MCF 10A (cell line): ENCODE results near the gene PTX4. TPM values are rescaled to one million over a fixed set of nuclear protein-coding genes. Genes with fewer than 3 reads are reported as not detected.

Experiments
- BruUV-seq: library from RNA; stranded (reverse); fragments of 400-500 nt; replicated peaks from 2 replicates; lab custom pipeline; 2021; lab: Mats Ljungman, UMichigan
- CTCF ChIA-PET: fragments of 300-600 bp; sonication (Branson Sonifier 250); formaldehyde crosslinking; extraction: SDS; loops from one replicate; lab custom pipeline; 2021; ENCODE audit warnings: antibody characterized with exemption, inconsistent platforms; lab: Yijun Ruan, JAX
- POLR2A ChIA-PET: fragments of 300-600, 350-650 bp; sonication (Branson Sonifier 250); formaldehyde crosslinking; extraction: SDS; loops from one replicate; lab custom pipeline; 2020; ENCODE audit warnings: antibody characterized with exemption, inconsistent platforms; lab: Yijun Ruan, JAX
- DNase-seq: peaks from one replicate; pipeline ENCODE4 v3.0.0-alpha.2; 2018; ENCODE audit not compliant: unreplicated experiment
- H3K27ac Mint-ChIP-seq: one replicate; pipeline ENCODE4 v1.8.0; 2022; ENCODE audit warnings: mild to moderate bottlenecking, low read depth, mixed read lengths; ENCODE audit not compliant: unreplicated experiment
- H3K27me3 Mint-ChIP-seq: one replicate; pipeline ENCODE4 v1.8.0; 2022; ENCODE audit warnings: mixed read lengths; ENCODE audit not compliant: insufficient read depth, unreplicated experiment
- H3K36me3 Mint-ChIP-seq: one replicate; pipeline ENCODE4 v1.8.0; 2022; ENCODE audit warnings: mild to moderate bottlenecking, moderate library complexity, mixed read lengths; ENCODE audit not compliant: insufficient read depth, unreplicated experiment
- H3K4me1 Mint-ChIP-seq: one replicate; pipeline ENCODE4 v1.8.0; 2022; ENCODE audit warnings: mixed read lengths; ENCODE audit not compliant: insufficient read depth, unreplicated experiment
- H3K4me3 Mint-ChIP-seq: one replicate; pipeline ENCODE4 v1.8.0; 2022; ENCODE audit warnings: mild to moderate bottlenecking, moderate library complexity, mixed read lengths; ENCODE audit not compliant: unreplicated experiment
- H3K9me3 Mint-ChIP-seq: one replicate; pipeline ENCODE4 v1.8.0; 2022; ENCODE audit warnings: mixed read lengths; ENCODE audit not compliant: unreplicated experiment
- intact Hi-C: fragments of 100-400 bp; cut with micrococcal nuclease; formaldehyde crosslinking; loops from 2 replicates; pipeline ENCODE4 v1.14.1; 2022
- total RNA-seq: library from RNA; stranded (reverse); gene quantifications from 2 replicates; pipeline ENCODE4 v1.2.3, GENCODE V29; 2022
- TF ChIP-seq, protein P1 (sequence below): fragments of 200-600 bp; IDR thresholded peaks from one replicate; pipeline ENCODE4 v1.8.0; 2022; ENCODE audit warnings: antibody characterized with exemption, mild to moderate bottlenecking; ENCODE audit not compliant: unreplicated experiment

PTX4 gene
- total RNA-seq, 1 experiment from 2014 or later: not detected

DNA sequence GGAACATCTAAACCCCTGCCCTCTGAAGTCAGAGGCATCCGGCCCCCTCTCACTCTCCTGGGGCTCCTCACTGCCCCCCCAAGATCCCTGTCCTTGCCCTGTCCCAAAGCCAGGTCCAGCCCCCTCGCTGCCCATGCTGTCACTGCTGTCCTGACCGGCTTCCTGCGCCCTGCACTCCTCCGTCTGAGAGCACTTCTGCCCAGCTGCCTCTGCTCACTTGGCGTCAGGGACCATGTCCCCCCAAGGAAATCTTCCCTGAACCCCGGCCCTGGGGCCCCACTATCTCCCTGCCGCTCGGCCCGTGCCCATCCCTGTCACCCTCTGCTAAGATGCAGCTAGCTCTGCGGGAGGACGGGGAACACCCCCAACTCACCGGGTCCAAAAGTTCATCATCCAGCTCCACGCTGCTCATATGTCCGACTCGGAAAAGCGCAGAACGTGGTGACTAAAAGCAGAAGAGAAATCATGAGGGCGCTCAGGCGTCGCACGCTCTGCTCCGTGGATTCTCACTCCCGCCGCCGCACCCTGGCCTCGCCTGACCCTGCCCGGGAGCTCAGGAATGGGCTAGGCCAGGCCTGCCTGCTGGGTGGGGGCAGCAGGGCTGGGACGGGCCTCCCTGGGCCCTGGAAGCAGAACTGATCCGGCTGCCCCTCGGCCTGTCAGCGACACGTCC, 23.7 kb downstream of the PTX4 start:
- TF ChIP-seq, protein P1, sequence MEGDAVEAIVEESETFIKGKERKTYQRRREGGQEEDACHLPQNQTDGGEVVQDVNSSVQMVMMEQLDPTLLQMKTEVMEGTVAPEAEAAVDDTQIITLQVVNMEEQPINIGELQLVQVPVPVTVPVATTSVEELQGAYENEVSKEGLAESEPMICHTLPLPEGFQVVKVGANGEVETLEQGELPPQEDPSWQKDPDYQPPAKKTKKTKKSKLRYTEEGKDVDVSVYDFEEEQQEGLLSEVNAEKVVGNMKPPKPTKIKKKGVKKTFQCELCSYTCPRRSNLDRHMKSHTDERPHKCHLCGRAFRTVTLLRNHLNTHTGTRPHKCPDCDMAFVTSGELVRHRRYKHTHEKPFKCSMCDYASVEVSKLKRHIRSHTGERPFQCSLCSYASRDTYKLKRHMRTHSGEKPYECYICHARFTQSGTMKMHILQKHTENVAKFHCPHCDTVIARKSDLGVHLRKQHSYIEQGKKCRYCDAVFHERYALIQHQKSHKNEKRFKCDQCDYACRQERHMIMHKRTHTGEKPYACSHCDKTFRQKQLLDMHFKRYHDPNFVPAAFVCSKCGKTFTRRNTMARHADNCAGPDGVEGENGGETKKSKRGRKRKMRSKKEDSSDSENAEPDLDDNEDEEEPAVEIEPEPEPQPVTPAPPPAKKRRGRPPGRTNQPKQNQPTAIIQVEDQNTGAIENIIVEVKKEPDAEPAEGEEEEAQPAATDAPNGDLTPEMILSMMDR: no peak
- ChIA-PET CTCF (interaction anchor here (0.6 kb wide), 1 partner anchor 124 kb away, joined by 3 read pairs; no protein-coding TSS in a partner anchor), POLR2A (no interaction called here)
- no peaks in the 10 kb centered on the region for H3K9me3 Mint-ChIP-seq
- H3K36me3 Mint-ChIP-seq: peaks cover 34% of the 10 kb centered on the region
- no peak for DNase-seq
- peaks cover 10% of the 10 kb centered on the region for H3K4me1 Mint-ChIP-seq
- H3K27ac Mint-ChIP-seq: no peak overlapping the region
- BruUV-seq: no TSS peak
- H3K4me3 Mint-ChIP-seq: no peak overlapping the region
- intact Hi-C loops: no loop called here
- no peaks in the 10 kb centered on the region for H3K27me3 Mint-ChIP-seq

DNA sequence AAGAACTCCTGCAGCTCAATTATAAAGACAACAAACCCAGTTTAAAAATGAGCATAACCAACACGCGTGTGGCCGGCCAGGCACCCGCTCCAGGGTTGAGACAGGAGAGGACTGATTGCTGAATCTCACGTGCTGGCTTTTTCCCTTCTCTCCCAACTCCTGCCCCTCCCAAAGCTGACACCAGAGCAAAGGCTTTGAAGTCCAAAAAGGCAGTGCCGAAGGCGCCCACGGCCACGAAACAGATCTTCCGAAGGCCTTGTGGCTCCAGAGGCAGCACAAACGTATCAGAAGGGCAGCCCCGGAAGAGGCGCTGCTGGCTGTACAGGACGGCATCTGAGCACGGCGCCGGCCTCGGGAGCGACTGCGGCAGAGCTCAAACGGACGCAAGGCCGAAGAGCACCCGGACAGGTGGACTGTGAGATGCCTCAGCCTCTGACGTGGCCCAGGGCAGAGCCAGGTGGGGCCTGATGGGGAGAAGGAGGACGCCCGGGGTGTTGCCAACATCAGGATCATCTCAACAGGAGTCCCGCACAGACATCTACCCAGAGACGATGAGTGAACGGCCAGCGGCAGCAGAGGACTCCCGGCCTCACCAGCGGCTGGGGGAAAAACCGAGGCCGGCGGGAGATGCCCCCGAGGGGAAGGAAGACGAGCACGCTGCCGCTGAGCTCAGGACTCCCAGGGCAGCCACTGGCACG, 24.4 kb downstream of the PTX4 start:
- BruUV-seq: no TSS peak
- CTCF ChIA-PET: interaction anchor here (0.6 kb wide), 1 partner anchor 124 kb away, joined by 3 read pairs; no protein-coding TSS in a partner anchor
- Mint-ChIP-seq H3K4me3 (no peak overlapping the region), H3K9me3 (no peaks in the 10 kb centered on the region), H3K36me3 (peaks cover 34% of the 10 kb centered on the region), H3K27me3 (no peaks in the 10 kb centered on the region), H3K4me1 (peaks cover 10% of the 10 kb centered on the region), H3K27ac (no peak overlapping the region)
- TF ChIP-seq, protein P1: no peak
- POLR2A ChIA-PET: interaction anchor here (0.6 to 0.7 kb wide), 2 partner anchors 82 to 511 kb away, joined by 3 read pairs; no protein-coding TSS in a partner anchor
- DNase-seq: no peak
- intact Hi-C loops: no loop called here

DNA sequence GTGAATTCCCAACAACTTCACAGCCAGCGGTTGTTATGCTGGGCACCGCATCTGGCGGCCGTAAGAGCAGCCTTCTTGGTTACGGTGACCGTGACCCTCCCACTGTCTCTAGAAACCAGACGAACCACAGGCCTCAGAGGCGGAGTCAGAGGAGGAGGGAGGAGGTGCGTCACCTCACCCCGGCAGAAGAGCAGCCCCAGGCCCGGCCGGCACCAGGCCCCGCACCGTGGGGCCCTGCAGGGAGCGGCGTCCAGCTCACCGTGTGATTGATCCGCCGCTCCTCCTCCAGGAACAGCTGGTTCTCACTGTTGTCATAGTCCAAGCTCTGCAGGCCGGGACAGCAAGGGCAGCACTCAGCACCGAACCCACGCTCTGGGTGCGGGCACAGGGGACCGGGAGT, 27.6 kb downstream of the PTX4 start:
- peaks cover 47% of the 10 kb centered on the region for H3K36me3 Mint-ChIP-seq
- no peaks in the 10 kb centered on the region for H3K4me1 Mint-ChIP-seq
- no peaks in the 10 kb centered on the region for H3K27me3 Mint-ChIP-seq
- no peak overlapping the region for H3K4me3 Mint-ChIP-seq
- TF ChIP-seq, protein P1: no peak
- no peaks in the 10 kb centered on the region for H3K9me3 Mint-ChIP-seq
- no peak for DNase-seq
- ChIA-PET CTCF (no interaction called here), POLR2A (no interaction called here)
- no TSS peak for BruUV-seq
- H3K27ac Mint-ChIP-seq: no peak overlapping the region
- intact Hi-C loops: no loop called here

DNA sequence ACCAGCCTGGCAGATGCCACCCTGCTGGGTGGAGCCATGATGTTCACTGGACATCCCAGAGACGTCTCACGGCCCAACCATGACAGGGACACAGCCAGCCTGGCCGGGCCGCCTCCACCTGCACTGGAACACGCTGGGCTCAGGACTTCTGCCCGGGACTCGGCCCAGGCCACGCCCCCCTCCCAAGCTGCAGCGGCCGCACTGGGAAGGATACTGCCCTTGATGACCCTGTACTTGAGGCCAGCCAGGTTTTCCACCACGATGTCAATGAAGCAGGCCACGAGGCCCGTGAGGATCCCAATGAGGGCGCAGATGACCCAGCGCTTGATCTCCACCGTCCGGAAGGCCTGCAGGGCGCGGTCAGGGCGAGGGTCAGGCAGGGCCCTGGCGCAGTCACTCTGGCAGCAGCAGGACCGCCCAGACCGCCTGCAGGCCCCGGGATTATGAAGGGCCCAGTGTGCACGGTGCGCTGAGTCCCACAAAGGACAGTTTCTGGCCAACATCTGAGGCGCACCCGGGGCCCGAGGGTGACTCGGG, 28.1 kb downstream of the PTX4 start:
- no peaks in the 10 kb centered on the region for H3K9me3 Mint-ChIP-seq
- intact Hi-C loops: no loop called here
- no peaks in the 10 kb centered on the region for H3K27me3 Mint-ChIP-seq

More for the DNA sequence above, 28.1 kb downstream of the PTX4 start:
- Mint-ChIP-seq H3K4me1 (no peaks in the 10 kb centered on the region), H3K4me3 (no peak overlapping the region), H3K36me3 (peaks cover 47% of the 10 kb centered on the region), H3K27ac (no peak overlapping the region)
- BruUV-seq: no TSS peak
- TF ChIP-seq, protein P1: no peak
- ChIA-PET POLR2A (interaction anchor here (0.6 kb wide), 1 partner anchor 78 kb away, joined by 4 read pairs; no protein-coding TSS in a partner anchor), CTCF (no interaction called here)
- DNase-seq: no peak
